ENCODE measurements around the gene SCAMP5.

The SCAMP5 gene

DNA sequence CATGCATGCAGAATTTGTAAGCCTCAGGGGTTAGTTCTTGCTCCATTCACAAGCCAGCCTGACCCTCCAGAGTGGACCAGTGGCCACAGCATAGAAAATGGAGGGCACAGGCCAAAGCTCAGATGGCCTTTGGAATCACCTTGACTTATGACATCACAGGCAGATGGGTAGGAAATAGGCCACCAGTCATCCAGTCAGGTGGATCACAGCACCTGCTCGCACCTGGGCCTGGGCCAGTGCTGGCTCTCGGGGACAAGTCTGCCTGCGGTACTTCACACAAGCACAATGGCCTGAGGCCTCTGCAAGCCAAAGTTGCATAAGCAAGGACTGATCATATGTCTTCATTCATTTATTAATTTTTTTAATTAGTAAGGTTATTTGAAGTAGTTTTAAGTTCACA, 67.3 kb downstream of the SCAMP5 start:
- no peak overlapping the region for H3K4me3 ChIP-seq (ENCODE audit: low read depth, low read length)
- DNase-seq (ENCODE audit: low read depth): no peak

DNA sequence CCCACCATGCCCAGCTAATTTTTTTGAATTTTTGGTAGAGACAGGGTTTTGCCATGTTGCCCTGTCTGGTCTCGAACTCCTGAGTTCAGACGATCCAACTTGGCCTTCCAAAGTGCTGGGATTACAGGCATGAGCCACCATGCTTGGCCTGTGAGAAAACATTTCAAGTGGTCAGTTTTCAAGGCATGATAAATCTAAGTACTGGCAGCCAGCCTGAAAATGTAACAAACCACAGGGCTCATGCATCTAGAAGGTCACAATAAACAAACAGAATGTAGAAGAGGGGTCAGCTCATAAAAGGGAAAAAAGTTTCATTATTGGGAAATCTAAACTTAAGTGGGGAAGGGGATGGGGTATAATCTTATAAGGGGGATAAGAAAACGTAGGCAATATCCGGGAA, 68.0 kb downstream of the SCAMP5 start:
- H3K4me3 ChIP-seq (ENCODE audit: low read depth, low read length): no peak overlapping the region
- DNase-seq (ENCODE audit: low read depth): no peak

DNA sequence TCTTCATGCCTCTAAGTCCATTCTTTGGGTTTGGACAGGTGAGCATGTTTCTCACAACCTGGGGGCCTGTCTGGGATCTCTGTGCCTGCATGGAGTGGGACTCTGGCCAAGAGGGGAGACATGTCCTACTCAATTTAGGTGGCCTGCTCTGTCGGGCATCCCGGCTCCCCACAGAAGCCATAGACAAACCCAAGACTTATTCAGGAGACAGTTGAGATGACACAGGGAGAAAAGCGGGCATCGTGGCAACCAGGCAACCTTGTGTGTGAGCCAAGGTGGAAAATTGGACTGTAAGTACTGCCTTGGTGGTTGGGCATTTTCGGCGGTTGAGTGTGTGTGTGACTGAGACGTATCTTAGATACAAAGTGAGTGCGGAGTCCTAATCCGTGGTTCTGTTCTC, 68.5 kb downstream of the SCAMP5 start:
- DNase-seq (ENCODE audit: low read depth): no peak
- no peak overlapping the region for H3K4me3 ChIP-seq (ENCODE audit: low read depth, low read length)

DNA sequence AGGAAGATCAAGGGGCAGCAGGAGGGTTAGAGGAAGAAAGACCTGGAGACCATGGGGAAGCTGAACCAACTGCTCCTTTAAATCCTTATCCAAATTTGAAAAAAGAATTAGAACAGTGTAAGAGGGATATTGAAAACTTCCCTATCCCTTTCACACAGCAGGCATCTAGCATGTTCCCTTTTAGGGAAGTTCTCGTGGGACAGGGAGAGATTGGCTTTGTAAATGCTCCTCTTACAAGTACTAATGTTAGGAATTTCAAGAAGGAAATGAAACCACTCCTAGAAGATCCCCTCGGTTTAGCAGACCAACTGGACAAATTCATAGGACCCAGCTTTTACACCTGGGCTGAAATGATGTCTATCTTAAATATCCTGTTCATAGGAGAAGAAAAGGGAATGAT, 69.5 kb downstream of the SCAMP5 start:
- no peak for DNase-seq (ENCODE audit: low read depth)
- no peak overlapping the region for H3K4me3 ChIP-seq (ENCODE audit: low read depth, low read length)

DNA sequence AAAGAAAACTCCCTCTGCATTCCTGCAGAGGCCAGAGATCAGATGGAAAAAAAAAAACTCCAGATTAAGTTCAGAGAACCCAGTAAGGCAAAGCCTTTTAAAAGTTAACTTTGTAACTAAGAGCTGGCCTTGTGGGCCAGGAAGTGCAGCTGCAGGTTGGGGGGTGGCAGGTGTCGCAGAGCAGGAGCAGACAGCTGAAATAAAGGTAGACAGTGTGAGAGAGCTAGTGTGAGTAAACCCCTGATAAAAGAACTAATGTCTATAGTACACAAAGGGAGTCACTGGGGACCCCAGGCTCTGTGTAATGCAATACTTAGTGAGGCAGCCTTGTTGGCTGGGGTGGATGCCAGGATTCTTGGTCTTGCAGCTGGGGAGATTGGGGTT, 70.1 kb downstream of the SCAMP5 start:
- no peak overlapping the region for H3K4me3 ChIP-seq (ENCODE audit: low read depth, low read length)
- no peak for DNase-seq (ENCODE audit: low read depth)

DNA sequence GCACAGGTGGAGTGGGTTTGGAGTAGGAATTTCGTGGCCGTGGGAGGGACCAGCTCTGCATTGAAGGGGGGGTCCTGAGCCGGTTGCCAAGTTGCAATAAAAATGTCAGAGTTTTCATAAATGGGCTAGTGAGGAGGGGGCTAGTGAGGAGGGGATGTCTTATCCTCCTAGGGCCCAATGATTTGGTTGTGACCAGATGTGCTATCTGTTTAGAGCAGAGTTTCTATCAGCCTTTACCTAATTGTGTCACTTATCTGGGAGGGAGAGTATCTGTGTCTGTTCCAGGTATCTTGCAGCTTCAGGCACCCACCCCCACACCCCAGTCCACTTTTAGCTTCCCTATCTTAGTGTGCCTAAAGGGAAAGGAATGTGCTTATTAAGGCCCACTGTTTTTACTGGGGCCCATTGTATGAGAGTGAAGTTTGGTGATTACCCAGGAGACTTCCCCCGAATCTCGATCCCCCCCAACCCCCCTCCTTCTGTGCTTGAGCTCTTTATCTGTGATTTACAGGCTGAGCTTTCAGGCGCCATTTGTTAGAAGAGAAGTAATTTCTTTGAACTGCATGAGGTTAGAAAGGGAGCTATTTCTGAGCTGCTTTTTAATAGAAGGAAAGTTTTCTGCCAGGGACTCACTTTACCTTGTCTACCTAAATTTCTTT, 70.6 kb downstream of the SCAMP5 start:
- DNase-seq (ENCODE audit: low read depth): no peak
- H3K4me3 ChIP-seq (ENCODE audit: low read depth, low read length): no peak overlapping the region

DNA sequence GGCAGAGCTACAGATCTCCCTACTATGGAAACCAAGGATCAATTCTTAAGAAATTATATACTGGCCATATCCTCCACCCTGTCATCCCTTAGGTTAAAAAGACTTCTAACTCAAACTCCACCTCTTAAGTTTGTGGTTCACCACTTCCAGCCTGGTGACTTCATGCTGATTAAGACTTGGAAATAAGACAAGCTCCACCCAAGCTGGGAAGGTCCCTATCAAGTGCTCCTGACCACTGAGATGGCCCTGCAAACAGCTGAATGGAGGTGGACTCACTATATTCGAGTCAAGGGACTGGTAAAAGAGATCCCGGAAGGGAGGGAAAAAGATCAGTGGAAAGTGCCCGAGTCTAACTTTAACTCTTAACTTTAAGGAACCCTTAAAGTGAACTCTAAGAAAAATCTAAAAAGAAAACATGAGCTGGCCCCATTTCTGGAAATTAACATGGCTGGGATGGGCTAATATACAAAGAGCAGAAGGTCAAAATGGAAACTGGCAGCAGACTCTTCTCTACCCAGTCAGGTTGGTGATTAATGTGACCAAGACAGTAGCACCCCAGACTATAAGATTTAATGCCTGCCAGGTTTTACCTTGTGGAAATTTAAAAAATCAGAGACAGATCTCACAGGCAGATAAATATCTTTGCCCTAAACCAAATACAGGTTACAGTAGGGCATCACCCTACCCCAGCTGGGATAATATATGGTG, 71.9 kb downstream of the SCAMP5 start:
- no peak for DNase-seq (ENCODE audit: low read depth)
- H3K4me3 ChIP-seq (ENCODE audit: low read depth, low read length): no peak overlapping the region

DNA sequence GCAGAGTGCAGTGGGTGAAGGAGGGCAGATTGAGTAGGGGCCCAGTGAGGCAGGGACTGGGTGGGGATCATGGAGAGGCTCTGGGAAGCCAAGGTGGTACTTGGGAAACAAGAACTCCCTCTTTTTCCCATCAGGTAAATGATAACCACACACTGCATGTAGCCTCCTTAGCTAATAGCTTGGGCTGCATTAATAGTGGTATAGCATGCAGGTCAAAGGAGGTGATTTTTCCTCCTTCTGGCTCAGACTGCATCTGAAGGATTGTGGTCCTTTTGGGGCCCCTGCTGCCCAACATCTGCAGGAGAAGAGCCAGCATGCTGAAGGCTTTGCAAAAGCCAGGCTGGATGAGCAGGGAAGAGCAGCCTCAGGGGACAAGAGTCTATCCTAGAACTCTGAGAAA, 73.4 kb downstream of the SCAMP5 start:
- no peak for DNase-seq (ENCODE audit: low read depth)
- no peak overlapping the region for H3K4me3 ChIP-seq (ENCODE audit: low read depth, low read length)

DNA sequence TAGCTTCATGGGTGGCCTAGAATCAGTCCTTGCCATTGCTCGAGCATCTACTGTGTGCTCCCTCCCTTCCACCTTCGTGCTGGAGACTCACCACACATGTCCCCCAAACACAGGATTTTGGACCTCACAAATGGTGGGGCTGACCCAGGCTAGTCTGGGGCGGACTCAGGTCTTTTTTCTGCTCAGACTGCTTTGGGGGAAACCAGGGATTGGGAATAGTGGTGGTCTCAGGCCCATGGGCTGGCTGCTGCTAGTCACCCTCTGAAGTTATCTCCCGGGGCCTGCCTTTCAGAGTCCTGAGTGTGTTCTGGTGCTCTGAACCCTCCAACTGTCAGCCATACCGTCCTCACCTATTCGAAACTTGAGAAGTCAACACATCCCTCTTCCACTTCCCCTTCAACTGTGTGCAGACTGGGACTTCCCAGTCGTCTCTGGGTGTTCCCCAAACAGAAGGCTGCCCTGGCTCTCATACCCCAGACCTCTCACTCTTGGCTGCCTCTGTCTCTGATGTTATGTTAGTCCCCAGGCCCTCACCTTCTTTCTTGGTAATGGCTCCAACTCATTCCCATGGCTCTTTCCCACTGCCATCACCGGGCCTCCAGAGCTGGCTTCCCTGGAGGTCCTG, 74.0 kb downstream of the SCAMP5 start:
- no peak for DNase-seq (ENCODE audit: low read depth)
- H3K4me3 ChIP-seq (ENCODE audit: low read depth, low read length): no peak overlapping the region

DNA sequence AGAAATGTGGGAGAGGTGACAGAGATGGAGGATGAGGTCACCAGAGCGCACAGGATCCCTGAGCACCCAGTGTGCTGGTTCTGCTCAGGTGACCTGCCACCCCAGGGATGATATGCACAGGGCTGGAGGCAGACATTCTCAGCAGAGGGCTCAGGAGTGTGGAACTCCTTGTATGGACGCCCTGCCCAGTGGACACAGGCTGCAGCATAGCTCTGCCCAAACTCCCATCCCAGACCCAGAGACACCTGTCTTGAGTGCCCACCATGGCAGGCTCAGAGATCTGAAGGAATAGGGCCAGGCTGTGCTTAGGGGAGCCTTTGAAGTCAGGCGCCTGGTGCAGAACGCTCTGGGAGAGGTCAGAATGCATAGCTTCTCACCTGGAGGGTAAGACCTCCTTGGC, 75.3 kb downstream of the SCAMP5 start:
- H3K4me3 ChIP-seq (ENCODE audit: low read depth, low read length): no peak overlapping the region
- no peak for DNase-seq (ENCODE audit: low read depth)
